ENCODE results near the gene TIGD1. TPM values are rescaled to one million over a fixed set of nuclear protein-coding genes. Genes with fewer than 3 reads are reported as not detected.

Gene TIGD1
- 10.6 TPM for total RNA-seq

GRCh38 chr2:232550354-232551249 lies at the start of gene TIGD1, which contains the start of gene EIF4E2:
TIGD1 (minus strand) TSS chr2:232550557; CDS start chr2:232549882, 675 bp downstream.
EIF4E2 (plus strand) TSS chr2:232550689; CDS start chr2:232550725, 36 bp downstream.
- FAIRE-seq, result no peak
- peak; percentile 98 to 99 for DNase-seq (ENCODE audit: low spot score in 2 of 2)

- no peak for FAIRE-seq
- no peak for DNase-seq (ENCODE audit: low spot score in 2 of 2)
Measured at GRCh38 chr2:232598293-232598692, 47.9 kb upstream of the TIGD1 start.

- DNase-seq (ENCODE audit: low spot score in 2 of 2), result no peak
- no peak for FAIRE-seq
Measured at GRCh38 chr2:232597362-232598079, 47.2 kb upstream of the TIGD1 start.

GRCh38 chr2:232593982-232594381 lies 43.6 kb upstream of the TIGD1 start:
- no peak for FAIRE-seq
- no peak for DNase-seq (ENCODE audit: low spot score in 2 of 2)

- FAIRE-seq (no peak), DNase-seq (ENCODE audit: low spot score in 2 of 2) (no peak)
Measured at GRCh38 chr2:232592772-232593395, 42.5 kb upstream of the TIGD1 start.

- DNase-seq (ENCODE audit: low spot score in 2 of 2) (peak in 1 of 2 donors; percentile 58), FAIRE-seq (no peak)
Measured at GRCh38 chr2:232588680-232589585, 38.6 kb upstream of the TIGD1 start.

- DNase-seq (ENCODE audit: low spot score in 2 of 2), result no peak
- FAIRE-seq, result no peak
Measured at GRCh38 chr2:232588031-232588430, 37.7 kb upstream of the TIGD1 start.

- FAIRE-seq (no peak), DNase-seq (ENCODE audit: low spot score in 2 of 2) (no peak)
Measured at GRCh38 chr2:232587512-232587911, 37.2 kb upstream of the TIGD1 start.

- FAIRE-seq (no peak), DNase-seq (ENCODE audit: low spot score in 2 of 2) (no peak)
Measured at GRCh38 chr2:232586943-232587505, 36.7 kb upstream of the TIGD1 start.

- DNase-seq (ENCODE audit: low spot score in 2 of 2), result no peak
- FAIRE-seq, result no peak
Measured at GRCh38 chr2:232584238-232584637, 33.9 kb upstream of the TIGD1 start.

GRCh38 chr2:232581725-232582124 lies 31.4 kb upstream of the TIGD1 start:
- FAIRE-seq (no peak), DNase-seq (ENCODE audit: low spot score in 2 of 2) (no peak)

- no peak for FAIRE-seq
- DNase-seq (ENCODE audit: low spot score in 2 of 2), result no peak
Measured at GRCh38 chr2:232580648-232580981, 30.3 kb upstream of the TIGD1 start.

GRCh38 chr2:232578626-232579025 lies 28.3 kb upstream of the TIGD1 start:
- no peak for DNase-seq (ENCODE audit: low spot score in 2 of 2)
- FAIRE-seq, result no peak

- FAIRE-seq, result no peak
- no peak for DNase-seq (ENCODE audit: low spot score in 2 of 2)
Measured at GRCh38 chr2:232577841-232578240, 27.5 kb upstream of the TIGD1 start.

- DNase-seq (ENCODE audit: low spot score in 2 of 2) (no peak), FAIRE-seq (no peak)
Measured at GRCh38 chr2:232576995-232577394, 26.6 kb upstream of the TIGD1 start.

- no peak for FAIRE-seq
- no peak for DNase-seq (ENCODE audit: low spot score in 2 of 2)
Measured at GRCh38 chr2:232575404-232575746, 25.0 kb upstream of the TIGD1 start.

- FAIRE-seq (no peak), DNase-seq (ENCODE audit: low spot score in 2 of 2) (no peak)
Measured at GRCh38 chr2:232574674-232575403, 24.5 kb upstream of the TIGD1 start.

GRCh38 chr2:232573771-232574435 lies 23.5 kb upstream of the TIGD1 start:
- DNase-seq (ENCODE audit: low spot score in 2 of 2) (no peak), FAIRE-seq (no peak)

GRCh38 chr2:232573042-232573441 lies 22.7 kb upstream of the TIGD1 start:
- no peak for FAIRE-seq
- no peak for DNase-seq (ENCODE audit: low spot score in 2 of 2)
